Right lobe of liver (tissue), 6 donors: ENCODE data around the gene BTF3L4. TPM values are rescaled to one million over a fixed set of nuclear protein-coding genes. Genes with fewer than 3 reads are reported as not detected.

ENCODE experiments used
- ATAC-seq, 4 donors: fragments of 200-7000 bp; cut with Tn5 transposase; one replicate each; pipeline ENCODE4 v1.9.1; 2020; ENCODE audit warnings: mild to moderate bottlenecking in 4 of 4, moderate library complexity in 4 of 4
- DNase-seq, 3 donors: peaks; one replicate each; pipeline ENCODE4 v3.0.0-alpha.2; 2020
- H3K27ac ChIP-seq, 3 donors: fragments of 200-600 bp; one replicate each; pipeline ENCODE4 v1.8.0; 2022
- H3K27me3 ChIP-seq, 2 donors: fragments of 200-600 bp; one replicate each; pipeline ENCODE4 v1.8.0; 2022
- H3K36me3 ChIP-seq, 4 donors: fragments of 200-600 bp; sonication (generic) in 1 of 4; one replicate each; pipeline versions ENCODE4 v1.5.1 to v1.8.0; 2017 to 2022; ENCODE audit warnings: control low read depth in 1 of 4
- H3K4me1 ChIP-seq, 4 donors: fragments of 200-600 bp; sonication (generic) in 1 of 4; one replicate each; pipeline versions ENCODE4 v1.5.1 to v1.8.0; 2017 to 2022; ENCODE audit warnings: control low read depth in 1 of 4
- H3K4me3 ChIP-seq, 3 donors: fragments of 200-600 bp; one replicate each; pipeline ENCODE4 v1.8.0; 2022
- H3K9me3 ChIP-seq, 4 donors: fragments of 200-600 bp; sonication (generic) in 1 of 4; one replicate each; pipeline versions ENCODE4 v1.5.1 to v1.8.0; 2017 to 2022; ENCODE audit warnings: control low read depth in 1 of 4
- CTCF ChIP-seq, 4 donors: fragments of 200-600 bp in 3 of 4; fragments of 450-650 bp in 1 of 4; IDR thresholded peaks; one replicate each; pipeline versions ENCODE4 v1.5.1 to v1.8.0; 2016 to 2022; ENCODE audit warnings: antibody characterized with exemption in 4 of 4, mild to moderate bottlenecking in 2 of 4
- POLR2A ChIP-seq: fragments of 450-650 bp; IDR thresholded peaks from one replicate; pipeline ENCODE4 v1.6.1; 2017; ENCODE audit warnings: antibody characterized with exemption, mild to moderate bottlenecking
- WGBS: methylation state at CpG from one replicate; pipeline ENCODE4 v1.1.6; 2018; ENCODE audit warnings: low coverage, low lambda C conversion rate; ENCODE audit not compliant: insufficient coverage; ENCODE audit errors: missing lambda C conversion rate; 5-methylcytosine and 5-hydroxymethylcytosine counted together
- intact Hi-C, 2 donors: fragments of 100-400 bp; cut with DNase I; formaldehyde crosslinking; loops; one replicate each; pipeline versions ENCODE4 v1.11.2 to v1.14.1; 2022
- total RNA-seq, 6 experiments: library from RNA; depleted of rRNA in 2 of 6; stranded (reverse); fragments of >200 nt in 2 of 6; fragmentation: NEBNext Ultra II Directional in 3 of 6; extraction: Animal tissue kit (Norgen Biotek cat#: 25700) in 3 of 6; gene quantifications; one replicate each; pipeline versions ENCODE4 v1.1.0 to v1.2.4, GENCODE V29; 2016 to 2023
- donor health status: DM: no; HTN: yes; CAD: no.
- donor health status: DM: no; HTN: no; CAD: no.
- donor health status: DM: no; HTN: no; CAD: no.
- donor health status: DM: no; HTN: yes; CAD: no.
- donor health status: DM: no; HTN: yes; CAD: no.

BTF3L4 gene
- total RNA-seq, 6 experiments from 2014 or later, result 11.9 to 26.2 (median 15.2) TPM

- Histone ChIP-seq H3K27ac (no peak overlapping the region), H3K4me3 (no peak overlapping the region), H3K27me3 (no peaks in the 10 kb centered on the region), H3K36me3 (no peaks in the 10 kb centered on the region), H3K4me1 (no peaks in the 10 kb centered on the region), H3K9me3 (no peaks in the 10 kb centered on the region)
- intact Hi-C loops, result no loop called here
- WGBS, result 76% methylated on average over 2 of the region's 2 CpGs
- TF ChIP-seq POLR2A, result no peak
- TF ChIP-seq CTCF (IDR thresholded peaks at IDR 0.05), result no peak
- ATAC-seq, result no peak
- no peak for DNase-seq
Measured at GRCh38 chr1:52122384-52122783, 66.3 kb downstream of the BTF3L4 start.

DNA sequence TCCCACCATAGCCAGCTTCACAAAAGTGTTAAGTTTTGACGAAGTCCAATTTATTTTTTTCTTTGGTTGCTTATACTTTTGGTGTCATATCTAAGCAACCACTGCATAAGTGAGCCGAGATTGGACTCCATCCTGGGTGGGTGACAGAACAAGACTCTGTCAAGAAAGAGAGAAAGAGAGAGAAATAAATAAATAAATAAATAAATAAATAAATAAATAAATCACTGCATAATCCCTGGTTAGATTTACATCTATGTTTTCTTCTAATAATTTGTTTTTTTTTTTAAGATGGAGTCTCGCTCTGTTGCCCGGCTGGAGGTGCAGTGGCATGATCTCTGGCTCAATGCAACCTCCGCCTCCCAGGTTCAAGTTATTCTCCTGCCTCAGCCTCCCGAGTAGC, 67.5 kb downstream of the BTF3L4 start:
- intact Hi-C loops, result no loop called here
- 78% methylated on average over 6 of the region's 6 CpGs for WGBS
- H3K27me3 ChIP-seq, result no peaks in the 10 kb centered on the region
- ATAC-seq (no peak), DNase-seq (no peak)
- H3K4me1 ChIP-seq, result no peaks in the 10 kb centered on the region
- TF ChIP-seq CTCF (IDR thresholded peaks at IDR 0.05), result no peak
- TF ChIP-seq POLR2A, result no peak
- H3K27ac ChIP-seq, result no peak overlapping the region
- no peaks in the 10 kb centered on the region for H3K36me3 ChIP-seq
- no peaks in the 10 kb centered on the region for H3K9me3 ChIP-seq
- H3K4me3 ChIP-seq, result no peak overlapping the region

DNA sequence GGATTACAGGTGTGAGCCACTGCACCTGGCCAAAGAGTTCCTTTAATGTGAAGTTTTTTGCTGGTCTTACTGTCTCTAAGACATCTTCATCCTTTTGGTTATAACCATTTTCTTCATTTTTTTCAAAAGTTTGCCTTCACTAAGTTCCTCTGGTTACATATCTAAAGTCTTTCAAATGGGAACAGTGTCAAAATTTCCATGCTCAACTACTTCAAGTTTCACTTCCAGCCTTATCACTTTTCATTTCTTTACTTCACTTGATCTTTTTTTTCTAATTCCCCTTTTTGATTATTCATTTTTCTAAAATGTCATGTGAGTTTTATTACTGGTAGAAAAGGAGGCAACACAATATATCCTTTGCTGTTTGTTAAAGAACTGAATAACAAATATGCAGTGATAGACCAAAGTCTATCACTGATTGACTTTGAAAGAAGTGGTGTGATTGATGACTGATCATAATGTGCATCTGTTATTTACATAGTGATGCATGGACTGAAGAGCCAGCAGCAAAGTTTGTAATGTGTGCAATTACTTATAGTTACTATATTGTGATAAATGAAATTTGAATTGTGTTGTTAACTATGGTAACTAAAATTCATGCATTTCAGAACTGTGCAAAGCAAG, 69.8 kb downstream of the BTF3L4 start:
- Histone ChIP-seq H3K27ac (no peak overlapping the region), H3K27me3 (no peaks in the 10 kb centered on the region), H3K4me3 (no peak overlapping the region), H3K4me1 (no peaks in the 10 kb centered on the region), H3K36me3 (no peaks in the 10 kb centered on the region), H3K9me3 (no peaks in the 10 kb centered on the region)
- intact Hi-C loops, result no loop called here
- DNase-seq (no peak), ATAC-seq (no peak)
- TF ChIP-seq POLR2A, result no peak
- no peak for TF ChIP-seq CTCF (IDR thresholded peaks at IDR 0.05)

DNA sequence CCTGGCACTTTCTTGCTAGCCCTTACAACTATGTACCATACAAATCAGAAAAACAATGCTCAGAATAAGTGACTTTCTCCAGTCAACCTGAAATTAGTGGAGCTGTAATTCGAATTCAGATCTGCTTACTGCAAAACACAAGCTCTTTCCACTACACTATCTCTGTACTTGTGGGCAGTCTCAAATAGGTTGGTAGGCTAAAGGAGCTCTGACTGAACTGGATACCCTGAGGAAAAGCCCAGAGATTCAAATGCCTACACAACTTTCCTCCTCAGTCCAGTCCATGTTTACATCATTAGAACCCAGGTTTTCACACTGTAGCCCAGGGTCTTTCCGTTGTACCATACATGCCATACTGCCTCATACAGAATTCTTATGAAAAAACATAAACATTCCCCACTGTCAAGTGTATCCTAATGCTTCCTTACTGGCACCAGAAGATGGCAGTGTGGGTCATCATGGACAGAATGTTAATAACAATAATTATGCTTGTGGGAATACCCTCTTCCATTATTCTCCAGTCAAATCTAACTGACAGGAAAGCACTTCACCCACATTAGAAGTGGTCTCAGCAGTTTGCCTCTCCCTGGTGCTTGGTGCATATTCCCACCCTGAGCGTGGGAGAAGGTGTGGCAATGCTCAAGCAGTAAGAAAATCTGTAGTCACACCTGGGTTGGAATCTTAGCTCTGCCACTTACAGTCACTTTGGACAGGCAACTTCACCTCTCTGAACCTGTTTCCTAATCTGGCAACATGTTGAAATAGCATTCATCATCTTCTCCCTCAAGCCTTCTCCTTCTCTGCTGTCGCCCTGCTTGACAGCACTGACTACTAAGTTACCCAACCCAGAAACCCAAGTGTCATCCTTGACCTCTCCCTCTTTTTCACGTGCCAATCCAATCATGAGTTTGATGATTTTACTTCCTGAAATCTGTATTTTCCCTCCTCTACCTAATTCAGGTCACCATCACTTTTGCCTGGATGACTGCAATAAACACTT, 71.4 kb downstream of the BTF3L4 start:
- intact Hi-C loops, result no loop called here
- 21% methylated on average over 5 of the region's 5 CpGs for WGBS
- H3K36me3 ChIP-seq, result no peaks in the 10 kb centered on the region
- TF ChIP-seq POLR2A (no peak), CTCF (IDR thresholded peaks at IDR 0.05) (peak; percentile 68 to 77 (median 72))
- DNase-seq (peak in 1 of 3 donors; percentile 45), ATAC-seq (peak; percentile 74 to 87 (median 82))
- H3K27me3 ChIP-seq, result no peaks in the 10 kb centered on the region
- no peaks in the 10 kb centered on the region for H3K4me1 ChIP-seq
- H3K9me3 ChIP-seq, result no peaks in the 10 kb centered on the region
- no peak overlapping the region for H3K27ac ChIP-seq
- no peak overlapping the region for H3K4me3 ChIP-seq
